Panc1 (cell line): ENCODE data around the gene NLRP11.

Source experiments
- CTCF ChIP-seq: fragments of 450-650 bp; IDR thresholded peaks from 2 replicates; pipeline ENCODE4 v1.5.1; 2017; ENCODE audit warnings: mild to moderate bottlenecking
- POLR2AphosphoS5 ChIP-seq: IDR thresholded peaks from 2 replicates; pipeline ENCODE4 v1.6.1; 2012; ENCODE audit warnings: mild to moderate bottlenecking, low read depth, low read length, moderate library complexity

GRCh38 chr19:55753401-55753800 lies 78.4 kb downstream of the NLRP11 start:
- TF ChIP-seq CTCF (no peak), POLR2AphosphoS5 (no peak)
